OCI-LY7 (cell line): ENCODE data around the gene TAF8. TPM values are rescaled to one million over a fixed set of nuclear protein-coding genes. Genes with fewer than 3 reads are reported as not detected.

Experiments used
- BruUV-seq: library from RNA; stranded (reverse); fragments of 400-500 nt; replicated peaks from 2 replicates; lab custom pipeline; 2021; lab: Mats Ljungman, UMichigan
- CTCF ChIA-PET: fragments of 300-600 bp; sonication (Branson Sonifier 250); formaldehyde crosslinking; loops from one replicate; lab custom pipeline; 2022; ENCODE audit warnings: antibody characterized with exemption; ENCODE audit not compliant: unreplicated experiment; lab: Charles Lee
- POLR2A ChIA-PET: fragments of 300-600 bp; sonication (Branson Sonifier 250); formaldehyde crosslinking; loops from one replicate; lab custom pipeline; 2022; ENCODE audit warnings: antibody characterized with exemption; lab: Charles Lee
- DNase-seq: peaks from one replicate; pipeline ENCODE4 v3.0.0-alpha.2; 2015; ENCODE audit warnings: low spot score
- H2AFZ ChIP-seq: fragments of 200-600 bp; sonication (generic), shearing (Covaris generic); 2 replicates; pipeline ENCODE4 v1.6.1; 2014; ENCODE audit warnings: mild to moderate bottlenecking, antibody characterized with exemption, low read length, moderate library complexity
- H3K27ac ChIP-seq: fragments of 200-600 bp; sonication (generic); 2 replicates; pipeline ENCODE4 v1.5.1; 2014; ENCODE audit warnings: mixed run types, low read depth, mild to moderate bottlenecking, moderate library complexity, low read length, inconsistent platforms; ENCODE audit not compliant: poor library complexity, severe bottlenecking
- H3K36me3 ChIP-seq: fragments of 200-600 bp; sonication (generic); 2 replicates; pipeline ENCODE4 v1.6.1; 2014; ENCODE audit warnings: mild to moderate bottlenecking, antibody characterized with exemption, low read length, moderate library complexity, mixed read lengths; ENCODE audit not compliant: insufficient read depth
- H3K4me1 ChIP-seq: fragments of 200-600 bp; sonication (generic); 2 replicates; pipeline ENCODE4 v1.5.1; 2014; ENCODE audit warnings: mild to moderate bottlenecking, low read length; ENCODE audit not compliant: insufficient read depth, poor library complexity, severe bottlenecking
- H3K4me2 ChIP-seq: fragments of 200-600 bp; sonication (generic); 2 replicates; pipeline ENCODE4 v1.6.1; 2014; ENCODE audit warnings: mild to moderate bottlenecking, low read length
- H3K4me3 ChIP-seq: fragments of 200-600 bp; sonication (generic); 2 replicates; pipeline ENCODE4 v1.5.1; 2014; ENCODE audit warnings: mild to moderate bottlenecking, low read depth, low read length; ENCODE audit not compliant: poor library complexity, severe bottlenecking
- H3K79me2 ChIP-seq: fragments of 200-600 bp; sonication (generic); 2 replicates; pipeline ENCODE4 v1.6.1; 2016; ENCODE audit warnings: low read depth, mild to moderate bottlenecking, low read length, moderate library complexity, mixed read lengths; ENCODE audit not compliant: insufficient read depth
- H3K9me2 ChIP-seq: fragments of 200-600 bp; sonication (generic); 2 replicates; pipeline ENCODE4 v1.6.1; 2016; ENCODE audit warnings: mild to moderate bottlenecking, low read length, mixed read lengths; ENCODE audit not compliant: insufficient read depth
- H3K9me3 ChIP-seq: fragments of 200-600 bp; sonication (generic); 2 replicates; pipeline ENCODE4 v1.6.1; 2014; ENCODE audit warnings: mild to moderate bottlenecking, mixed run types, low read length, mixed read lengths
- H4K20me1 ChIP-seq: fragments of 200-600 bp; sonication (generic); 2 replicates; pipeline ENCODE4 v1.6.1; 2014; ENCODE audit warnings: mild to moderate bottlenecking, antibody characterized with exemption, low read length, moderate library complexity, mixed read lengths; ENCODE audit not compliant: insufficient read depth
- EZH2phosphoT487 ChIP-seq: fragments of 200-600 bp; sonication (generic); IDR thresholded peaks from 2 replicates; pipeline ENCODE4 v1.6.1; 2018; ENCODE audit warnings: low read depth, borderline replicate concordance, mild to moderate bottlenecking, mixed run types, antibody characterized with exemption, low read length, moderate library complexity, mixed read lengths
- intact Hi-C: fragments of 100-400 bp; cut with micrococcal nuclease; formaldehyde crosslinking; loops from one replicate; pipeline ENCODE4 v1.10.0; 2022; ENCODE audit not compliant: unreplicated experiment
- total RNA-seq, 2 experiments: library from RNA; depleted of rRNA in 1 of 2; stranded (reverse); fragments of >200 nt in 1 of 2; shearing (Covaris generic) in 1 of 2; gene quantifications; 2 replicates each; pipeline ENCODE4 v1.2.3, GENCODE V29; 2014 to 2022
- TF ChIP-seq, protein P1 (sequence below): fragments of 200-600 bp; sonication (generic); conservative IDR thresholded peaks from 2 replicates; pipeline ENCODE4 v1.5.1; 2014; ENCODE audit warnings: mild to moderate bottlenecking, antibody characterized with exemption, low read length, moderate library complexity, mixed read lengths

The TAF8 gene
- total RNA-seq, 2 experiments from 2014 or later = 35.1 to 47.8 TPM

GRCh38 chr6:42118162-42119001, 68.1 kb downstream of the TAF8 start:
- Histone ChIP-seq H4K20me1 (no peaks in the 10 kb centered on the region), H3K9me3 (no peaks in the 10 kb centered on the region), H2AFZ (no peak overlapping the region), H3K27ac (no peak overlapping the region), H3K9me2 (no peaks in the 10 kb centered on the region), H3K36me3 (no peaks in the 10 kb centered on the region), H3K4me2 (no peak overlapping the region), H3K4me3 (no peak overlapping the region), H3K79me2 (no peaks in the 10 kb centered on the region), H3K4me1 (no peaks in the 10 kb centered on the region)
- no TSS peak for BruUV-seq
- no peak for DNase-seq
- ChIA-PET POLR2A (interaction anchor here (0.6 to 0.7 kb wide), 8 partner anchors 8 to 674 kb away, joined by 3 to 9 read pairs (median 3); no protein-coding TSS in a partner anchor), CTCF (no interaction called here)
- intact Hi-C loops = no loop called here
- no peak for TF ChIP-seq EZH2phosphoT487
- TF ChIP-seq, protein P1, sequence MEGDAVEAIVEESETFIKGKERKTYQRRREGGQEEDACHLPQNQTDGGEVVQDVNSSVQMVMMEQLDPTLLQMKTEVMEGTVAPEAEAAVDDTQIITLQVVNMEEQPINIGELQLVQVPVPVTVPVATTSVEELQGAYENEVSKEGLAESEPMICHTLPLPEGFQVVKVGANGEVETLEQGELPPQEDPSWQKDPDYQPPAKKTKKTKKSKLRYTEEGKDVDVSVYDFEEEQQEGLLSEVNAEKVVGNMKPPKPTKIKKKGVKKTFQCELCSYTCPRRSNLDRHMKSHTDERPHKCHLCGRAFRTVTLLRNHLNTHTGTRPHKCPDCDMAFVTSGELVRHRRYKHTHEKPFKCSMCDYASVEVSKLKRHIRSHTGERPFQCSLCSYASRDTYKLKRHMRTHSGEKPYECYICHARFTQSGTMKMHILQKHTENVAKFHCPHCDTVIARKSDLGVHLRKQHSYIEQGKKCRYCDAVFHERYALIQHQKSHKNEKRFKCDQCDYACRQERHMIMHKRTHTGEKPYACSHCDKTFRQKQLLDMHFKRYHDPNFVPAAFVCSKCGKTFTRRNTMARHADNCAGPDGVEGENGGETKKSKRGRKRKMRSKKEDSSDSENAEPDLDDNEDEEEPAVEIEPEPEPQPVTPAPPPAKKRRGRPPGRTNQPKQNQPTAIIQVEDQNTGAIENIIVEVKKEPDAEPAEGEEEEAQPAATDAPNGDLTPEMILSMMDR = no peak

- H3K27ac ChIP-seq = no peak overlapping the region
- intact Hi-C loops = no loop called here
- H3K9me3 ChIP-seq = no peaks in the 10 kb centered on the region
- TF ChIP-seq EZH2phosphoT487 = no peak
- TF ChIP-seq, protein P1 = no peak
- no peak for DNase-seq
- no TSS peak for BruUV-seq
- H3K4me1 ChIP-seq = no peaks in the 10 kb centered on the region
- ChIA-PET CTCF (no interaction called here), POLR2A (no interaction called here)
- no peaks in the 10 kb centered on the region for H3K79me2 ChIP-seq
- no peaks in the 10 kb centered on the region for H3K9me2 ChIP-seq
- no peaks in the 10 kb centered on the region for H4K20me1 ChIP-seq
- H3K36me3 ChIP-seq = no peaks in the 10 kb centered on the region
- no peak overlapping the region for H3K4me2 ChIP-seq
- no peak overlapping the region for H3K4me3 ChIP-seq
- no peak overlapping the region for H2AFZ ChIP-seq
Measured at GRCh38 chr6:42120895-42121865, 70.9 kb downstream of the TAF8 start.
